ENCODE data around the gene RAB5IF. TPM values are rescaled to one million over a fixed set of nuclear protein-coding genes. Genes with fewer than 3 reads are reported as not detected.
"Not testable (repeated sequence)": the region's sequence is repeated elsewhere in the genome, so short reads cannot be mapped to it uniquely, and the experiment has no call there.

Gene RAB5IF
- total and polyA plus RNA-seq, 2 of the 4 experiments (the other 2 are of a cell fraction), result 74.0 to 93.1 TPM

- no TSS peak for BruUV-seq (replicated peaks)
- no peak for DNase-seq
- H2BK120ac ChIP-seq (ENCODE audit: low read depth, low read length), result no peak overlapping the region
- intact Hi-C loops (cut with micrococcal nuclease), result no loop called here
- no peak for TF ChIP-seq MXI1 (IDR thresholded peaks at IDR 0.05; ENCODE audit: borderline replicate concordance, low read depth, low read length)
- no peak overlapping the region for H4K8ac ChIP-seq (ENCODE audit: low read depth in 2 of 2, low read length in 2 of 2)
- in situ Hi-C loops (cut with MboI; ENCODE audit: low sequenced_read_pairs), result no loop called here
- no peaks in the 10 kb centered on the region for H4K20me1 ChIP-seq (ENCODE audit: insufficient read depth, low read length)
- no peaks in the 10 kb centered on the region for H3K36me3 ChIP-seq (ENCODE audit: control insufficient read depth, insufficient read depth, low read length)
- H4K5ac ChIP-seq (ENCODE audit: low read depth, low read length), result no peak overlapping the region
- no peak overlapping the region for H3K56ac ChIP-seq (ENCODE audit: extremely low read depth, insufficient read depth, low read length)
- dilution Hi-C loops (cut with HindIII; ENCODE audit: low sequenced_read_pairs, unreplicated experiment), result no loop called here
- H2BK5ac ChIP-seq (ENCODE audit: low read depth, low read length, poor library complexity, severe bottlenecking), result no peak overlapping the region
- no peak overlapping the region for H3K27ac ChIP-seq (ENCODE audit: insufficient read depth, low read length)
- H2BK20ac ChIP-seq (ENCODE audit: low read depth, low read length), result no peak overlapping the region
- H3K27me3 ChIP-seq (ENCODE audit: control insufficient read depth, insufficient read depth, low read length), result no peaks in the 10 kb centered on the region
- H3K4me3 ChIP-seq (ENCODE audit: insufficient read depth, low read depth, low read length), result no peak overlapping the region
- no peak overlapping the region for H4K91ac ChIP-seq (ENCODE audit: insufficient read depth, low read depth, low read length)
- H3K18ac ChIP-seq (ENCODE audit: low read depth, low read length), result no peak overlapping the region
- H3K9me1 ChIP-seq (ENCODE audit: insufficient read depth, low read length), result peaks cover 4% of the 10 kb centered on the region; the same call in 1 of the 2 replicates
- H2AK9ac ChIP-seq (replicated peaks; ENCODE audit: low read depth, low read length, poor library complexity), result no peak overlapping the region
- H3K79me1 ChIP-seq (ENCODE audit: low read depth in 1 of 2, low read length in 2 of 2), result no peaks in the 10 kb centered on the region
- H3K4me2 ChIP-seq (ENCODE audit: low read depth, low read length), result no peak overlapping the region
- ChIA-PET POLR2A (ENCODE audit: unreplicated experiment) (no interaction called here), CTCF (no interaction called here)
- H3K4me1 ChIP-seq (ENCODE audit: control insufficient read depth, insufficient read depth, low read length), result no peaks in the 10 kb centered on the region
- no peak overlapping the region for H3K4ac ChIP-seq (ENCODE audit: low read depth, low read length)
- no peak overlapping the region for H3K23ac ChIP-seq (ENCODE audit: low read depth, low read length)
- no peak overlapping the region for H2AK5ac ChIP-seq (ENCODE audit: low read depth, low read length)
- peaks cover 6% of the 10 kb centered on the region for H3K9me3 ChIP-seq (ENCODE audit: control insufficient read depth, insufficient read depth, low read length)
- ATAC-seq (ENCODE audit: low read depth), result no peak
- no CpG with 5 or more reads among the region's 1 CpG for WGBS, 2 experiments (ENCODE audit: extremely low coverage in 2 of 2, insufficient read length in 1 of 2)
- no peak overlapping the region for H2AFZ ChIP-seq (replicated peaks; ENCODE audit: low read length, poor library complexity)
- H2BK15ac ChIP-seq (ENCODE audit: low read depth, low read length), result no peak overlapping the region
- no peak overlapping the region for H3K14ac ChIP-seq (replicated peaks; ENCODE audit: low read depth, low read length)
- H3K9ac ChIP-seq (ENCODE audit: low read depth, low read length), result no peak overlapping the region
These were observed 42.2 kb upstream of the RAB5IF start for GRCh38 chr20:36563374-36563773.

GRCh38 chr20:36564078-36564725 lies 41.4 kb upstream of the RAB5IF start:
- H2AFZ ChIP-seq (replicated peaks; ENCODE audit: low read length, poor library complexity); POLR2A ChIA-PET (ENCODE audit: unreplicated experiment); intact Hi-C loops (cut with micrococcal nuclease); H2BK20ac ChIP-seq (ENCODE audit: low read depth, low read length); H2BK15ac ChIP-seq (ENCODE audit: low read depth, low read length); H3K23ac ChIP-seq (ENCODE audit: low read depth, low read length); H3K18ac ChIP-seq (ENCODE audit: low read depth, low read length); H4K5ac ChIP-seq (ENCODE audit: low read depth, low read length); H3K4me1 ChIP-seq (ENCODE audit: control insufficient read depth, insufficient read depth, low read length); H3K27ac ChIP-seq (ENCODE audit: insufficient read depth, low read length); CTCF ChIA-PET; H3K9me1 ChIP-seq (ENCODE audit: insufficient read depth, low read length); BruUV-seq (replicated peaks); DNase-seq; H3K36me3 ChIP-seq (ENCODE audit: control insufficient read depth, insufficient read depth, low read length); H2AK5ac ChIP-seq (ENCODE audit: low read depth, low read length); H3K79me1 ChIP-seq (ENCODE audit: low read depth in 1 of 2, low read length in 2 of 2); H3K4ac ChIP-seq (ENCODE audit: low read depth, low read length); H3K14ac ChIP-seq (replicated peaks; ENCODE audit: low read depth, low read length); H2BK5ac ChIP-seq (ENCODE audit: low read depth, low read length, poor library complexity, severe bottlenecking); H3K9me3 ChIP-seq (ENCODE audit: control insufficient read depth, insufficient read depth, low read length); in situ Hi-C loops (cut with MboI; ENCODE audit: low sequenced_read_pairs); H3K4me2 ChIP-seq (ENCODE audit: low read depth, low read length); H2BK120ac ChIP-seq (ENCODE audit: low read depth, low read length); H3K56ac ChIP-seq (ENCODE audit: extremely low read depth, insufficient read depth, low read length); ATAC-seq (ENCODE audit: low read depth); H3K9ac ChIP-seq (ENCODE audit: low read depth, low read length); H4K8ac ChIP-seq (ENCODE audit: low read depth in 2 of 2, low read length in 2 of 2); dilution Hi-C loops (cut with HindIII; ENCODE audit: low sequenced_read_pairs, unreplicated experiment); H4K20me1 ChIP-seq (ENCODE audit: insufficient read depth, low read length); H2AK9ac ChIP-seq (replicated peaks; ENCODE audit: low read depth, low read length, poor library complexity); H4K91ac ChIP-seq (ENCODE audit: insufficient read depth, low read depth, low read length); H3K27me3 ChIP-seq (ENCODE audit: control insufficient read depth, insufficient read depth, low read length); H3K4me3 ChIP-seq (ENCODE audit: insufficient read depth, low read depth, low read length): not testable (repeated sequence)
- WGBS, 2 experiments (ENCODE audit: extremely low coverage in 2 of 2, insufficient read length in 1 of 2), result 88% methylated on average over 4 of the region's 13 CpGs; no CpG with 5 or more reads in 1 of the 2 experiments
